ENCODE measurements around the gene EDDM13.

Gene EDDM13

GRCh38 chr19:56294549-56294948 lies 22.0 kb downstream of the EDDM13 start:
- TF ChIP-seq, protein P1, sequence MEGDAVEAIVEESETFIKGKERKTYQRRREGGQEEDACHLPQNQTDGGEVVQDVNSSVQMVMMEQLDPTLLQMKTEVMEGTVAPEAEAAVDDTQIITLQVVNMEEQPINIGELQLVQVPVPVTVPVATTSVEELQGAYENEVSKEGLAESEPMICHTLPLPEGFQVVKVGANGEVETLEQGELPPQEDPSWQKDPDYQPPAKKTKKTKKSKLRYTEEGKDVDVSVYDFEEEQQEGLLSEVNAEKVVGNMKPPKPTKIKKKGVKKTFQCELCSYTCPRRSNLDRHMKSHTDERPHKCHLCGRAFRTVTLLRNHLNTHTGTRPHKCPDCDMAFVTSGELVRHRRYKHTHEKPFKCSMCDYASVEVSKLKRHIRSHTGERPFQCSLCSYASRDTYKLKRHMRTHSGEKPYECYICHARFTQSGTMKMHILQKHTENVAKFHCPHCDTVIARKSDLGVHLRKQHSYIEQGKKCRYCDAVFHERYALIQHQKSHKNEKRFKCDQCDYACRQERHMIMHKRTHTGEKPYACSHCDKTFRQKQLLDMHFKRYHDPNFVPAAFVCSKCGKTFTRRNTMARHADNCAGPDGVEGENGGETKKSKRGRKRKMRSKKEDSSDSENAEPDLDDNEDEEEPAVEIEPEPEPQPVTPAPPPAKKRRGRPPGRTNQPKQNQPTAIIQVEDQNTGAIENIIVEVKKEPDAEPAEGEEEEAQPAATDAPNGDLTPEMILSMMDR (IDR thresholded peaks at IDR 0.05; ENCODE audit: borderline replicate concordance, control extremely low read depth, extremely low read depth, insufficient read depth, missing control alignments): no peak
- in situ Hi-C loops (cut with MboI; ENCODE audit: low sequenced_read_pairs, unreplicated experiment): no loop called here
- DNase-seq (ENCODE audit: low spot score): no peak

DNA sequence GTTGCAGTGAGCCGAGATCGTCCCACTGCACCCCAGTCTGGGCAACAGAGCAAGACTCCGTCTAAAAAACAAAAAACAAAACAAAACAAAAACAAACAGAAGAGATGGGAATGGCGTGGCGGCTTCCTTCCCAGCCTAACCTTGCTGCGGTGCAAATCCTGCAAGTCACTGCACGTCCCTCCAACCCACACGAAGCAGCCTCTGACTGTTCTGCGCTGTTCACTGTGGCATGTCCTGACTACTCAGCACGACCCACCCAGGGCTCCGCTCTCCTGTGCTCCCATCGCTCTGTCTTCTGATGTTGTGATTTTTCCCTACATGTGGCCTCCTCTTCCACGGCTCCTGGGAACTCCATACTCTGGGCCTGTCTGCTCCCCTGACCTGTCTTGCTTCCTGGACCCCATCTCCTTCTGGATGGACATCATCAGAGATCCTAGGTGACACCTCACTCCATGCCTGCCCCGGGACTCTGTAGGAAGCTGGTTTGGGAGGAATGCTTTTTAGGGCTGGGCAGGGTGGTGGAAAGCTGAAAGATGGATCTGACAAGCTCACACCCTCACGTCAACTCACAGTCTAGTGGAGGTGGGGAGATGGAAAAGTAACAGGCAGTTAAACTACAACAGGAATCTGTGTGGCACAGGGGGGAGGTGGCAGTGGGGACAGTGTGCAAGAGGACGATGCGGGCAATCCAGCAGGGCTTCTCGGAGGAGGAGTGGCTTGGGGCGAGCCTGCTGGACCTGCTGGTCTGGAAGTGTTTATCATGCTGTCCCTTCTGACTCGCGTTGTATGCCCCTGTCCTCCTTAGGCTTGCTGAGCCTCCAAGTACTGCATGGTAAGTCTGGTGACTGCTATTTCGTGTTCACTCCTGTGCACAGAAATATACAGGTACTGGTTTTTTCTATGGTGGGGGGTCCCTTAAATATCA lies 23.2 kb downstream of the EDDM13 start:
- TF ChIP-seq, protein P1 (IDR thresholded peaks at IDR 0.05; ENCODE audit: borderline replicate concordance, control extremely low read depth, extremely low read depth, insufficient read depth, missing control alignments): no peak
- in situ Hi-C loops (cut with MboI; ENCODE audit: low sequenced_read_pairs, unreplicated experiment): no loop called here
- no peak for DNase-seq (ENCODE audit: low spot score)

- TF ChIP-seq, protein P1 (IDR thresholded peaks at IDR 0.05; ENCODE audit: borderline replicate concordance, control extremely low read depth, extremely low read depth, insufficient read depth, missing control alignments): no peak
- no peak for DNase-seq (ENCODE audit: low spot score)
- in situ Hi-C loops (cut with MboI; ENCODE audit: low sequenced_read_pairs, unreplicated experiment): no loop called here
These were observed 24.5 kb downstream of the EDDM13 start for GRCh38 chr19:56297010-56297409.

- in situ Hi-C loops (cut with MboI; ENCODE audit: low sequenced_read_pairs, unreplicated experiment): no loop called here
- TF ChIP-seq, protein P1 (IDR thresholded peaks at IDR 0.05; ENCODE audit: borderline replicate concordance, control extremely low read depth, extremely low read depth, insufficient read depth, missing control alignments): no peak
These were observed 27.1 kb downstream of the EDDM13 start for GRCh38 chr19:56299688-56300087.

DNA sequence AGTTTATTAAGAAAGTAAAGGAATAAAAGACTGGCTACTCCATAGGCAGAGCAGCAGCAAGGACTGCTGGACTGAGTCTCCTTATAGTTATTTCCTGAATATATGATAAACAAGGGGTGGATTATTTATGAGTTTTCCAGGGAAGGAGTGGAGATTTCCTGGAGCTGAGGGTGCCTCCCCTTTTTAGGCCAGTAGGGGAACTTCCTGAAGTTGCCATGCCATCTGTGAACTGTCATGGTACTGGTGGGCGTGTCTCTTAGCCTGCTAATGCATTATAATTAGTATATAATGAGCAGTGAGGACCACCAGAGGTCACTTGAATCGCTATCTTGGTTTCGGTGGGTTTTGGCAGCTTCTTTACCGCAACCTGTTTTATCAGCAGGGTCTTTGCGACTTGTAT lies 28.6 kb downstream of the EDDM13 start:
- in situ Hi-C loops (cut with MboI; ENCODE audit: low sequenced_read_pairs, unreplicated experiment): no loop called here
- TF ChIP-seq, protein P1 (IDR thresholded peaks at IDR 0.05; ENCODE audit: borderline replicate concordance, control extremely low read depth, extremely low read depth, insufficient read depth, missing control alignments): no peak

More at GRCh38 chr19:56299688-56300087, 27.1 kb downstream of the EDDM13 start:
- no peak for DNase-seq (ENCODE audit: low spot score)

DNA sequence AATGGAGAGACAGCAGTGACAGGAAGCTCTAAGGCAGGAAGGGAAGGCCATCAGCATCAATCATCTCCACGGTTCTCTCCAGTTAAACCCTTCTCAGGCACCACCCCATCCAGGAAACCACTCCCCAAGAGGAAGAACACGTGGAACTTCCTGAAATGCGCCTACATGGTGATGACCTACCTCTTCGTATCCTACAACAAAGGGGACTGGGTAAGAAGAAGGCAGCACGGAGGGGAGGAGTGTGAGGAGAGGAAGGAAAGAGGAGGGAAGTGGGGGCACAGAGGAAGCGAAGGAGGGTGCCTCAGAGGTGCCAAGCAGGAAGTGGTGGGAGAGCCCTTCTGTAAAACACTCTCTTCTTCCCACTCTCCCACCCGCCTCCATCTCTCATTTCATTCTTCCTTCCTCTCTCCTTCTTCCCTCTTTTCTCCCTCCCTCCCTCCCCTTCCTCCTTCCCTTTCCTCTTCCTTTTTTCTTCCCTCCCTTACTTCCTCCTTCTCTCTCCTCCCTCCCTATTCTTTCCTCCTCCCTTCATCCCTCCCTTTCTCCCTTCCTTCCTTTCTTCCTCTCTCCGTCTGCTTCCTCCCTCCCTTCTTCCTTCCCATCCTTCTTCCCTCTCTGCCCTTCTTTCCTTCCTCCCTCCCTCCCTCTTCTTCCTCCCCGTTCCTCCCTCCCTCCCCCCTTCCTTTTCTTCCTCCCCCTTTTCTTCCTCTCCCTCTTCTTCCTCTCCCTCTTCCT lies 29.5 kb downstream of the EDDM13 start:
- in situ Hi-C loops (cut with MboI; ENCODE audit: low sequenced_read_pairs, unreplicated experiment): no loop called here
- TF ChIP-seq, protein P1 (IDR thresholded peaks at IDR 0.05; ENCODE audit: borderline replicate concordance, control extremely low read depth, extremely low read depth, insufficient read depth, missing control alignments): no peak
- DNase-seq (ENCODE audit: low spot score): no peak

More for the DNA sequence above, 28.6 kb downstream of the EDDM13 start:
- no peak for DNase-seq (ENCODE audit: low spot score)
